Astrocyte of the spinal cord (primary cell): Measurements from ENCODE around the gene IFI30.
"Not testable (repeated sequence)": the region's sequence is repeated elsewhere in the genome, so short reads cannot be mapped to it uniquely, and the experiment has no call there.

Experiments
- DNase-seq: peaks from one replicate; pipeline ENCODE4 v3.0.0; 2011; ENCODE audit warnings: low read depth, low spot score
- H3K4me3 ChIP-seq: 2 replicates; pipeline ENCODE4 v1.5.1; 2011; ENCODE audit warnings: low read depth, mild to moderate bottlenecking, low read length, moderate library complexity
- CTCF ChIP-seq: IDR thresholded peaks from 2 replicates; pipeline ENCODE4 v1.5.1; 2012; ENCODE audit warnings: low read depth, mild to moderate bottlenecking, low read length, inconsistent platforms
- in situ Hi-C: cut with HindIII; loops from 2 replicates; pipeline ENCODE4 v1.10.0; 2017; ENCODE audit warnings: low sequenced_read_pairs

The IFI30 gene

GRCh38 chr19:18204394-18205199, 31.0 kb downstream of the IFI30 start:
- no peak for DNase-seq
- peak overlapping the region; percentile 77 for H3K4me3 ChIP-seq
- in situ Hi-C loops, result no loop called here
- TF ChIP-seq CTCF, result no peak

- H3K4me3 ChIP-seq, result peak overlapping the region; percentile 77
- DNase-seq, result peak; percentile 74
- in situ Hi-C loops, result no loop called here
- no peak for TF ChIP-seq CTCF
These were observed 31.7 kb downstream of the IFI30 start for GRCh38 chr19:18205200-18205892.

- in situ Hi-C loops, result no loop called here
- no peak for TF ChIP-seq CTCF
- H3K4me3 ChIP-seq, result no peak overlapping the region
- DNase-seq, result no peak
These were observed 32.4 kb downstream of the IFI30 start for GRCh38 chr19:18206018-18206417.

- H3K4me3 ChIP-seq, result no peak overlapping the region
- no peak for DNase-seq
- peak; percentile 51 for TF ChIP-seq CTCF
- in situ Hi-C loops, result no loop called here
These were observed 34.7 kb downstream of the IFI30 start for GRCh38 chr19:18208098-18208951.

- in situ Hi-C loops, H3K4me3 ChIP-seq, DNase-seq: not testable (repeated sequence)
These were observed 36.3 kb downstream of the IFI30 start for GRCh38 chr19:18209912-18210311.

GRCh38 chr19:18211683-18212082, 38.1 kb downstream of the IFI30 start:
- H3K4me3 ChIP-seq, result no peak overlapping the region
- no peak for TF ChIP-seq CTCF
- in situ Hi-C loops, result no loop called here
- DNase-seq, result no peak
